ENCODE measurements around the gene PLCD3.

DNA sequence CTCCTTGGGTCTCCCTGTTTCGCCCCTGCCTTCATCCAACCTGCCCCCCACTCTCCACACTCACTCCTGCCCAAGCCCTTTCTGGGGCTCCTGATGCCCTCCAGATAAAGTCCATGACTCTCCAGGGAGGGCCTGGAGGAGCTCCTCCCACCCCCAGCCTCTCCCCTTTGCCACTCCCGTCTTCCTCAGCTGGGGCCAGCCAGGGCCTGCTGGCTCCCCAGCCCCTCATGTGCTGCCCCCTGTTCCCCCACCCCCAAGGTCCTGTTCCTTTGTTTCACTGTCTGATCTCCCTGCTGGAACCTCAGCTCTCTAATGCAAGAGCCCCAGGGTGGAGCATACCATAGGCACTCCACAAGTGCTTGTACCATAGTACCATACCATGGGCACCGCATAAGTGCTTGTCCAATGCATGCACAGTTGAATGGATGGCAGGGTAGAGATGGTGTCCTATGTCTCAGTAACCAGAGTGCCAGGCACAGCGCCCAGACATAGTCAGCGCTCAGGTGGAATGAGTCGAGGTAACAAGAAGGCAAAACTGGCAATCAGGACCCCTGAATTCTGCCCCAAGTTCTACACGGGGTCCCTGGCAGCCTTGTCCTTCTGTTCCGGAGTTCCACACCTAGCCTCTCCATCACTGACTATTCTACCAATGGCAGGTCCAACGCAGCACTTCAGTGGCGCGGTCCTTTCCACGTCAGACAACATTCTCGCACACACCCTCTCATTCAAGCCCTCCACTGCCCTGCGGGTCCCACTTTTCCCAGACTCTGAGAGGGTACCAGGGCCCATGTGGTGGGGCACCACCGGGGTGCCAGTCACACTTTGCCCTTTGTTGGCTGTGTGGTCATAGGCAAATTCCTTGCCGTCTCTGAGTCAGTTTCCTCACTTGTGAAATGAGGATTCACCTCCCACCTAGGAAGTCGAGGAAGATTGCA, 1.4 kb downstream of the PLCD3 start:
- TF ChIP-seq JUND (IDR thresholded peaks at IDR 0.05), result no peak
- TF ChIP-seq EP300 (IDR thresholded peaks at IDR 0.05; ENCODE audit: borderline replicate concordance in 1 of 2, low read depth in 1 of 2, low read length in 1 of 2), result no peak
- TF ChIP-seq, protein P1, sequence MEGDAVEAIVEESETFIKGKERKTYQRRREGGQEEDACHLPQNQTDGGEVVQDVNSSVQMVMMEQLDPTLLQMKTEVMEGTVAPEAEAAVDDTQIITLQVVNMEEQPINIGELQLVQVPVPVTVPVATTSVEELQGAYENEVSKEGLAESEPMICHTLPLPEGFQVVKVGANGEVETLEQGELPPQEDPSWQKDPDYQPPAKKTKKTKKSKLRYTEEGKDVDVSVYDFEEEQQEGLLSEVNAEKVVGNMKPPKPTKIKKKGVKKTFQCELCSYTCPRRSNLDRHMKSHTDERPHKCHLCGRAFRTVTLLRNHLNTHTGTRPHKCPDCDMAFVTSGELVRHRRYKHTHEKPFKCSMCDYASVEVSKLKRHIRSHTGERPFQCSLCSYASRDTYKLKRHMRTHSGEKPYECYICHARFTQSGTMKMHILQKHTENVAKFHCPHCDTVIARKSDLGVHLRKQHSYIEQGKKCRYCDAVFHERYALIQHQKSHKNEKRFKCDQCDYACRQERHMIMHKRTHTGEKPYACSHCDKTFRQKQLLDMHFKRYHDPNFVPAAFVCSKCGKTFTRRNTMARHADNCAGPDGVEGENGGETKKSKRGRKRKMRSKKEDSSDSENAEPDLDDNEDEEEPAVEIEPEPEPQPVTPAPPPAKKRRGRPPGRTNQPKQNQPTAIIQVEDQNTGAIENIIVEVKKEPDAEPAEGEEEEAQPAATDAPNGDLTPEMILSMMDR (IDR thresholded peaks at IDR 0.05), result no peak
- TF ChIP-seq POLR2AphosphoS5 (IDR thresholded peaks at IDR 0.05; ENCODE audit: low read depth, low read length), result no peak
- TF ChIP-seq RAD21 (IDR thresholded peaks at IDR 0.05; ENCODE audit: low read length), result no peak
- no peak for TF ChIP-seq CHD2 (IDR thresholded peaks at IDR 0.05; ENCODE audit: low read length, partially characterized antibody)
- TF ChIP-seq GATA2 (CRISPR knock-in tag; IDR thresholded peaks at IDR 0.05), result no peak
- TF ChIP-seq ELF1 (IDR thresholded peaks at IDR 0.05), result no peak
- TF ChIP-seq FOXM1 (IDR thresholded peaks at IDR 0.05; ENCODE audit: low read depth), result no peak
- TF ChIP-seq NFIC (IDR thresholded peaks at IDR 0.05; ENCODE audit: borderline replicate concordance), result no peak
